ENCODE measurements around the gene NTRK2. TPM values are rescaled to one million over a fixed set of nuclear protein-coding genes. Genes with fewer than 3 reads are reported as not detected.
"Not testable (repeated sequence)": the region's sequence is repeated elsewhere in the genome, so short reads cannot be mapped to it uniquely, and the experiment has no call there.

The NTRK2 gene
- total RNA-seq, 1 donor, result not detected

- H3K4me3 ChIP-seq (ENCODE audit: low read depth, low read length), result no peak overlapping the region
- no peak for DNase-seq (ENCODE audit: low read depth)
- TF ChIP-seq CTCF (IDR thresholded peaks at IDR 0.05; ENCODE audit: insufficient read depth, low read depth, low read length), result no peak
Observed at GRCh38 chr9:84893419-84894128, 224.0 kb downstream of the NTRK2 start.

- TF ChIP-seq CTCF (IDR thresholded peaks at IDR 0.05; ENCODE audit: insufficient read depth, low read depth, low read length), result no peak
- H3K4me3 ChIP-seq (ENCODE audit: low read depth, low read length), result no peak overlapping the region
- no peak for DNase-seq (ENCODE audit: low read depth)
Observed at GRCh38 chr9:84894859-84895258, 225.3 kb downstream of the NTRK2 start.

GRCh38 chr9:84897362-84898094, 228.0 kb downstream of the NTRK2 start:
- DNase-seq (ENCODE audit: low read depth), result no peak
- H3K4me3 ChIP-seq (ENCODE audit: low read depth, low read length), result no peak overlapping the region
- TF ChIP-seq CTCF (IDR thresholded peaks at IDR 0.05; ENCODE audit: insufficient read depth, low read depth, low read length), result no peak

GRCh38 chr9:84898188-84898587, 228.7 kb downstream of the NTRK2 start:
- DNase-seq (ENCODE audit: low read depth), result no peak
- no peak for TF ChIP-seq CTCF (IDR thresholded peaks at IDR 0.05; ENCODE audit: insufficient read depth, low read depth, low read length)
- no peak overlapping the region for H3K4me3 ChIP-seq (ENCODE audit: low read depth, low read length)

- DNase-seq (ENCODE audit: low read depth); H3K4me3 ChIP-seq (ENCODE audit: low read depth, low read length): not testable (repeated sequence)
Observed at GRCh38 chr9:84898618-84899017, 229.1 kb downstream of the NTRK2 start.

- no peak for TF ChIP-seq CTCF (IDR thresholded peaks at IDR 0.05; ENCODE audit: insufficient read depth, low read depth, low read length)
- H3K4me3 ChIP-seq (ENCODE audit: low read depth, low read length), result no peak overlapping the region
- no peak for DNase-seq (ENCODE audit: low read depth)
Observed at GRCh38 chr9:84899326-84899725, 229.8 kb downstream of the NTRK2 start.

- DNase-seq (ENCODE audit: low read depth), result no peak
- no peak overlapping the region for H3K4me3 ChIP-seq (ENCODE audit: low read depth, low read length)
- TF ChIP-seq CTCF (IDR thresholded peaks at IDR 0.05; ENCODE audit: insufficient read depth, low read depth, low read length), result no peak
Observed at GRCh38 chr9:84900421-84900820, 230.9 kb downstream of the NTRK2 start.
